H1 (cell line): ENCODE measurements around the gene PPP2R2D. TPM values are rescaled to one million over a fixed set of nuclear protein-coding genes. Genes with fewer than 3 reads are reported as not detected.

Source experiments
- CTCF ChIA-PET: fragments of 300-600 bp; sonication (Branson Sonifier 250); formaldehyde crosslinking; loops from one replicate; lab custom pipeline; 2021; ENCODE audit not compliant: partially characterized antibody; lab: Charles Lee
- POLR2A ChIA-PET: fragments of 300-600 bp; sonication (Branson Sonifier 250); formaldehyde crosslinking; loops from one replicate; lab custom pipeline; 2021; ENCODE audit warnings: inconsistent platforms; ENCODE audit not compliant: partially characterized antibody; lab: Charles Lee
- DNase-seq, 2 experiments: peaks; one replicate each; pipeline versions ENCODE4 v3.0.0 to v3.0.0-alpha.2; 2010 to 2022; ENCODE audit warnings: low spot score in 2 of 2, low read depth in 1 of 2, mixed read lengths in 1 of 2
- FAIRE-seq: peaks from 2 replicates; lab custom pipeline; 2011; peaks lifted over from hg19 to GRCh38; lab: Jason Lieb, UNC
- H2AFZ ChIP-seq: 2 replicates; pipeline ENCODE4 v1.8.1; 2012; ENCODE audit warnings: low read length, inconsistent platforms
- H2AK5ac ChIP-seq: 2 replicates; pipeline ENCODE4 v1.6.1; 2013; ENCODE audit warnings: low read depth, low read length
- H2BK120ac ChIP-seq: replicated peaks from 2 replicates; pipeline ENCODE3; 2013; ENCODE audit warnings: low read depth, low read length, inconsistent platforms
- H2BK12ac ChIP-seq: 2 replicates; pipeline ENCODE4 v1.6.1; 2013; ENCODE audit warnings: low read depth, low read length
- H2BK15ac ChIP-seq: 2 replicates; pipeline ENCODE4 v1.6.1; 2013; ENCODE audit warnings: low read length
- H2BK20ac ChIP-seq: 2 replicates; pipeline ENCODE4 v1.6.1; 2013; ENCODE audit warnings: low read length
- H2BK5ac ChIP-seq: 2 replicates; pipeline ENCODE4 v1.6.1; 2013; ENCODE audit warnings: low read depth, low read length
- H3K14ac ChIP-seq: 2 replicates; pipeline ENCODE4 v1.6.1; 2013; ENCODE audit warnings: inconsistent platforms; ENCODE audit not compliant: insufficient read length
- H3K18ac ChIP-seq: 2 replicates; pipeline ENCODE4 v1.6.1; 2013; ENCODE audit warnings: low read length; ENCODE audit errors: extremely low read depth
- H3K23ac ChIP-seq: 2 replicates; pipeline ENCODE4 v1.6.1; 2013; ENCODE audit warnings: inconsistent platforms; ENCODE audit not compliant: insufficient read length
- H3K23me2 ChIP-seq: 2 replicates; pipeline ENCODE4 v1.6.1; 2013; ENCODE audit warnings: low read depth, low read length
- H3K27ac ChIP-seq: 2 replicates; pipeline ENCODE4 v1.6.1; 2011; ENCODE audit warnings: low read depth, low read length, inconsistent platforms
- H3K27me3 ChIP-seq, 4 experiments: replicated peaks in 1 of 4; 1 replicate in 1 of 4; 2 replicates in 3 of 4; pipeline versions ENCODE4 v1.6.1 to v1.8.1; 2011 to 2013; ENCODE audit warnings: low read length in 3 of 4, mild to moderate bottlenecking in 3 of 4, inconsistent platforms in 2 of 4, mixed read lengths in 2 of 4, moderate library complexity in 1 of 4; ENCODE audit not compliant: control insufficient read depth in 3 of 4, insufficient read depth in 3 of 4; ENCODE audit errors: extremely low read depth in 1 of 4
- H3K36me3 ChIP-seq, 4 experiments: 2 replicates each; pipeline versions ENCODE4 v1.6.1 to v1.8.1; 2011 to 2013; ENCODE audit warnings: mild to moderate bottlenecking in 4 of 4, low read length in 3 of 4, moderate library complexity in 2 of 4, control low read depth in 1 of 4, inconsistent platforms in 1 of 4; ENCODE audit not compliant: insufficient read depth in 4 of 4, control insufficient read depth in 2 of 4
- H3K4ac ChIP-seq: replicated peaks from 2 replicates; pipeline ENCODE3; 2013; ENCODE audit warnings: low read length, low read depth, mixed read lengths, inconsistent platforms; ENCODE audit not compliant: insufficient read length
- H3K4me1 ChIP-seq, 4 experiments: replicated peaks in 1 of 4; 1 replicate in 1 of 4; 2 replicates in 3 of 4; pipeline versions ENCODE4 v1.6.1 to v1.8.1; 2011 to 2013; ENCODE audit warnings: low read length in 3 of 4, inconsistent platforms in 2 of 4, mixed read lengths in 1 of 4; ENCODE audit not compliant: insufficient read depth in 4 of 4, control insufficient read depth in 3 of 4
- H3K4me2 ChIP-seq, 2 experiments: 2 replicates each; pipeline versions ENCODE4 v1.6.1 to v1.8.1; 2011 to 2013; ENCODE audit warnings: low read depth in 2 of 2, low read length in 2 of 2, control low read depth in 1 of 2, inconsistent platforms in 1 of 2, mild to moderate bottlenecking in 1 of 2; ENCODE audit not compliant: insufficient read depth in 1 of 2
- H3K4me3 ChIP-seq, 4 experiments: fragments of 200-600, 300-600 bp in 1 of 4; sonication (generic), shearing (Covaris generic), sonication (Bioruptor Twin) in 1 of 4; 2 replicates each; pipeline versions ENCODE4 v1.5.1 to v1.8.1; 2011 to 2016; ENCODE audit warnings: low read length in 4 of 4, low read depth in 3 of 4, control low read depth in 2 of 4, inconsistent platforms in 2 of 4, mild to moderate bottlenecking in 2 of 4, mixed read lengths in 1 of 4, moderate library complexity in 1 of 4; ENCODE audit not compliant: insufficient read depth in 2 of 4; ENCODE audit errors: extremely low read depth in 1 of 4
- H3K56ac ChIP-seq: replicated peaks from 2 replicates; pipeline ENCODE3; 2013; ENCODE audit warnings: low read depth, mild to moderate bottlenecking, mixed read lengths, low read length, inconsistent platforms; ENCODE audit not compliant: insufficient read length
- H3K79me1 ChIP-seq: 2 replicates; pipeline ENCODE4 v1.6.1; 2013; ENCODE audit warnings: low read depth, low read length, control low read depth
- H3K79me2 ChIP-seq, 2 experiments: 2 replicates each; pipeline versions ENCODE4 v1.6.1 to v1.8.1; 2012 to 2013; ENCODE audit warnings: low read length in 2 of 2, mild to moderate bottlenecking in 2 of 2, inconsistent platforms in 1 of 2; ENCODE audit not compliant: insufficient read depth in 2 of 2, control insufficient read depth in 1 of 2
- H3K9ac ChIP-seq, 4 experiments: replicated peaks in 1 of 4; 1 replicate in 1 of 4; 2 replicates in 3 of 4; pipeline versions ENCODE4 v1.6.1 to v1.8.1; 2011 to 2013; ENCODE audit warnings: low read depth in 3 of 4, low read length in 3 of 4, control low read depth in 2 of 4, mild to moderate bottlenecking in 2 of 4, moderate library complexity in 2 of 4, inconsistent platforms in 1 of 4; ENCODE audit errors: extremely low read depth in 1 of 4
- H3K9me3 ChIP-seq, 2 experiments: 2 replicates each; pipeline versions ENCODE4 v1.6.1 to v1.8.1; 2012 to 2013; ENCODE audit warnings: mild to moderate bottlenecking in 2 of 2, moderate library complexity in 2 of 2, control low read depth in 1 of 2, inconsistent platforms in 1 of 2, low read depth in 1 of 2, low read length in 1 of 2, mixed read lengths in 1 of 2; ENCODE audit not compliant: insufficient read depth in 2 of 2
- H4K20me1 ChIP-seq, 2 experiments: replicated peaks in 1 of 2; 2 replicates each; pipeline versions ENCODE3 to v1.8.1; 2011 to 2013; ENCODE audit warnings: inconsistent platforms in 2 of 2, low read length in 2 of 2, mild to moderate bottlenecking in 1 of 2; ENCODE audit not compliant: insufficient read depth in 2 of 2, control insufficient read depth in 1 of 2
- H4K5ac ChIP-seq: 2 replicates; pipeline ENCODE4 v1.6.1; 2013; ENCODE audit warnings: low read length, low read depth, mixed read lengths, inconsistent platforms; ENCODE audit not compliant: insufficient read length
- H4K8ac ChIP-seq: 2 replicates; pipeline ENCODE4 v1.8.0; 2013; ENCODE audit warnings: mild to moderate bottlenecking, moderate library complexity, low read length, inconsistent platforms; ENCODE audit not compliant: insufficient read depth; ENCODE audit errors: extremely low read depth
- H4K91ac ChIP-seq: replicated peaks from 2 replicates; pipeline ENCODE3; 2013; ENCODE audit warnings: low read length, mixed read lengths, inconsistent platforms; ENCODE audit not compliant: insufficient read length
- BACH1 ChIP-seq: IDR thresholded peaks from 2 replicates; pipeline ENCODE4 v1.6.1; 2012; ENCODE audit warnings: low read length, improper control_type of control experiment
- CHD2 ChIP-seq: IDR thresholded peaks from 2 replicates; pipeline ENCODE4 v1.6.1; 2012; ENCODE audit warnings: low read length, improper control_type of control experiment
- EGR1 ChIP-seq: IDR thresholded peaks from 2 replicates; pipeline ENCODE4 v1.6.1; 2011; ENCODE audit warnings: low read depth, low read length, borderline replicate concordance
- EZH2 ChIP-seq: fragments of 200-600 bp; sonication (generic); IDR thresholded peaks from 2 replicates; pipeline ENCODE4 v1.7.1; 2012; ENCODE audit warnings: low read depth, mild to moderate bottlenecking, moderate library complexity, low read length, inconsistent platforms; ENCODE audit not compliant: severe bottlenecking
- PHF8 ChIP-seq: fragments of 200-600 bp; sonication (generic); conservative IDR thresholded peaks from 2 replicates; pipeline ENCODE4 v1.7.1; 2012; ENCODE audit warnings: low read depth, mild to moderate bottlenecking, inconsistent platforms, low read length, moderate library complexity
- POU5F1 ChIP-seq: IDR thresholded peaks from 2 replicates; pipeline ENCODE4 v1.6.1; 2011; ENCODE audit warnings: low read depth, mild to moderate bottlenecking, low read length, moderate library complexity
- RAD21 ChIP-seq, 2 experiments: IDR thresholded peaks in 1 of 2; conservative IDR thresholded peaks in 1 of 2; 2 replicates each; pipeline ENCODE4 v1.6.1; 2011; ENCODE audit warnings: low read depth in 2 of 2, low read length in 2 of 2, improper control_type of control experiment in 1 of 2, inconsistent platforms in 1 of 2, mild to moderate bottlenecking in 1 of 2, moderate library complexity in 1 of 2
- RNF2 ChIP-seq: fragments of 200-900, 300-1000 bp; sonication (generic); IDR thresholded peaks from 2 replicates; pipeline ENCODE4 v1.7.1; 2016; ENCODE audit warnings: borderline replicate concordance, low read depth, mild to moderate bottlenecking, antibody characterized with exemption, low read length; ENCODE audit not compliant: poor library complexity, severe bottlenecking; ENCODE audit errors: missing control alignments
- SP2 ChIP-seq: IDR thresholded peaks from 2 replicates; pipeline ENCODE4 v1.6.1; 2012; ENCODE audit warnings: mild to moderate bottlenecking, low read length, inconsistent platforms
- TBP ChIP-seq: IDR thresholded peaks from 2 replicates; pipeline ENCODE4 v1.6.1; 2011; ENCODE audit warnings: low read depth, low read length, improper control_type of control experiment
- TEAD4 ChIP-seq: IDR thresholded peaks from 2 replicates; pipeline ENCODE4 v1.6.1; 2012; ENCODE audit warnings: low read depth, low read length, inconsistent platforms, mixed read lengths
- WGBS, 2 experiments: shearing (Covaris generic) in 1 of 2; methylation state at CpG; one replicate each; pipeline versions ENCODE4 v1.1.6 to v1.1.7; 2013 to 2015; ENCODE audit warnings: low lambda C conversion rate in 2 of 2, mixed read lengths in 2 of 2, inconsistent platforms in 1 of 2, low coverage in 1 of 2, missing lambda C conversion rate in 1 of 2; ENCODE audit not compliant: insufficient replicate concordance in 2 of 2, insufficient coverage in 1 of 2, insufficient read length in 1 of 2; ENCODE audit errors: extremely low coverage in 1 of 2, missing lambda C conversion rate in 1 of 2; 5-methylcytosine and 5-hydroxymethylcytosine counted together
- polyA plus RNA-seq, 7 experiments: library from polyadenylated mRNA; depleted of rRNA in 3 of 7; stranded (reverse) in 5 of 7; unstranded in 2 of 7; fragments of >200 nt in 5 of 7; fragments of 200-250 nt in 2 of 7; gene quantifications; 1 replicate in 5 of 7; 2 replicates in 1 of 7; 4 replicates in 1 of 7; pipeline versions ENCODE4 v1.2.1 to v1.2.3, GENCODE V29; 2011 to 2013; ENCODE audit warnings: missing spikeins in 2 of 7, mixed read lengths in 2 of 7
- total RNA-seq: library from RNA; stranded (reverse); fragmentation: NEBNext Ultra II Directional; extraction: Animal tissue kit (Norgen Biotek cat#: 25700); gene quantifications from 2 replicates; pipeline ENCODE4 v1.2.1, GENCODE V29; 2021

Gene PPP2R2D
- total and polyA plus RNA-seq, 2 of the 8 experiments (the other 6 are each of a cell fraction or from before 2014, with no cell fraction given) = 25.4 to 32.8 TPM

DNA sequence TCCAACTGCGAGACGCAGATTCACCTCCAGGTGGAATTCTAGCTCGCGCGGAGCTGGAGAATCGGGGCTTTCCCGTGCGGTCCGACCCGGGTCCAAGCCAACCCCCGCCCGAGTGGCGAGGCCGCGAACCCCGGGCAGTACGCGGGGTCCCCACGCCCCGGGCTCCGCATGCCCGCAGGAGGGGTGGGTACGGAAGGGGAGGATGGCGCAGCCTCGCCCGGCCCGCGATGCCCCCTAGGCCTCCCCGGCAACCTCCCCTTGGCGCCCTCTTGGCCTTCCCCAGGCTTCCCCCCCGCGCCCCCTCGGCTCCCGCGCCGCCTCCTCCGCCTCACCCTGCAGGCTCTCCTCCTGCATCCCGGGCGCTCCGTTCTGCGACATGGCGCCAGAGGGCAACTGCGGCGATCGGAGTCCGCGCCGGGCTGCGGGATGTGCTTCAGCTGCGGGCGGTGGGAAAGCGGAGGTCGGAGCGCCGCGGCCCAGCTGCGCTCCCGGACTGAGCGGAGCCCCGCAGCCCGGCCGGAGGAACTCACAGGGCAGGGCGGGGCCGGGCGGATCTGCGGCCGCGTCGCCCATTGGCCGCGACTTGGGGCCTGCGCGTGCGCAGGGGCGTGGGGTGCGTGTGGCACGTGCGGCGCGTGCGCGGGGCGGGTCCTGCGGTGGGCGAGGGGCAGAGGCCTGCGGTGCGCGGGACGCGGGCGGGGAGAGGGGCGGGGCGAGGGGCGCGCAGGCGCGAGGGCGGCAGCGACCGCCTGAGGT is 80.8 kb downstream of the PPP2R2D start, which contains the start of gene BNIP3:
Gene BNIP3, minus strand, starts transcription at position 495 of the 756 bp plus-strand sequence. Its CDS starts 117 bp downstream, at position 378.
- Histone ChIP-seq H3K14ac (no peak within 1 kb of the TSS), H3K4ac (no peak within 1 kb of the TSS), H2BK15ac (no peak within 1 kb of the TSS), H2BK20ac (no peak within 1 kb of the TSS), H2AFZ (no peak within 1 kb of the TSS), H3K79me2 (peaks cover 6 to 33% of the 10 kb centered on the region in 2 experiments; a peak in 3 of 4 replicates), H4K5ac (no peak within 1 kb of the TSS), H3K9ac (peak within 1 kb of the TSS in 1 of 4 experiments; percentile 29; a peak in 2 of 7 replicates), H3K4me2 (peak within 1 kb of the TSS; percentile 82 to 92), H2AK5ac (0 out of 2 replicates have a peak within 1 kb of the TSS, but pooled peaks have one; percentile 54), H2BK120ac (no peak within 1 kb of the TSS), H3K18ac (no peak within 1 kb of the TSS), H2BK5ac (no peak within 1 kb of the TSS), H2BK12ac (no peak within 1 kb of the TSS), H3K27me3 (peaks cover 8 to 29% (median 24%) of the 10 kb centered on the region in 4 experiments), H3K9me3 (peaks cover 0 to 5% of the 10 kb centered on the region in 2 experiments; a peak in 1 of 4 replicates), H3K4me1 (peaks cover 12 to 16% (median 13%) of the 10 kb centered on the region in 4 experiments), H4K20me1 (peaks cover 12 to 16% of the 10 kb centered on the region in 2 experiments), H3K79me1 (peaks cover 9% of the 10 kb centered on the region), H3K36me3 (peaks cover 0 to 3% (median 0%) of the 10 kb centered on the region in 4 experiments; a peak in 1 of 8 replicates), H4K91ac (peak within 1 kb of the TSS; percentile 72), H4K8ac (no peak within 1 kb of the TSS; the same call in 1 of the 2 replicates), H3K23ac (no peak within 1 kb of the TSS), H3K27ac (no peak within 1 kb of the TSS), H3K56ac (no peak within 1 kb of the TSS), H3K23me2 (peaks cover 12% of the 10 kb centered on the region), H3K4me3 (peak within 1 kb of the TSS; percentile 56 to 71 (median 64))
- ChIA-PET CTCF (interaction anchor here (1.1 to 1.6 kb wide), 6 partner anchors 18 to 161 kb away, joined by 3 to 9 read pairs (median 4); no protein-coding TSS in a partner anchor), POLR2A (interaction anchor here (0.7 to 1.6 kb wide), 4 partner anchors 15 to 231 kb away, joined by 3 to 6 read pairs (median 4); no protein-coding TSS in a partner anchor)
- WGBS, 2 experiments = 1% methylated on average over 42 of the region's 100 CpGs; no CpG with 5 or more reads in 1 of the 2 experiments
- DNase-seq (peak; percentile 65 to 91), FAIRE-seq (no peak)
- TF ChIP-seq BACH1 (peak; percentile 55), POU5F1 (no peak), EZH2 (no peak), TEAD4 (no peak), RAD21 (IDR thresholded peaks at IDR 0.05 in 1 of 2, conservative IDR thresholded peaks at IDR 0.05 in 1 of 2; ENCODE audit: low read depth in 2 of 2, low read length in 2 of 2) (no peak), EGR1 (no peak), CHD2 (no peak), PHF8 (peak; percentile 37; the same call in 1 of the 2 replicates), RNF2 (no peak), SP2 (no peak), TBP (peak; percentile 34; the same call in 1 of the 2 replicates)
